Transverse colon (tissue), 4 donors: ENCODE measurements around the gene PPP4R2. TPM values are rescaled to one million over a fixed set of nuclear protein-coding genes. Genes with fewer than 3 reads are reported as not detected.

Source experiments
- DNase-seq: peaks from one replicate; pipeline ENCODE4 v3.0.0-alpha.2; 2019
- H3K27ac ChIP-seq, 4 donors: fragments of 200-600 bp; sonication (generic); 2 replicates each; pipeline ENCODE4 v1.5.1; 2016 to 2018; ENCODE audit warnings: inconsistent platforms in 4 of 4
- H3K27me3 ChIP-seq: fragments of 200-600 bp; sonication (generic); 2 replicates; pipeline ENCODE4 v1.5.1; 2017; ENCODE audit warnings: inconsistent platforms
- H3K36me3 ChIP-seq, 4 donors: fragments of 200-600 bp; sonication (generic); 2 replicates each; pipeline ENCODE4 v1.5.1; 2017 to 2019; ENCODE audit warnings: inconsistent platforms in 4 of 4
- H3K4me1 ChIP-seq, 4 donors: fragments of 200-600 bp; sonication (generic); 2 replicates each; pipeline ENCODE4 v1.5.1; 2017 to 2020; ENCODE audit warnings: inconsistent platforms in 4 of 4
- H3K4me3 ChIP-seq, 4 donors: fragments of 200-600 bp; sonication (generic); 1 replicate in 1 of 4; 2 replicates in 3 of 4; pipeline versions ENCODE4 v1.5.1 to v1.6.1; 2017 to 2019; ENCODE audit warnings: inconsistent platforms in 4 of 4
- H3K9me3 ChIP-seq, 2 donors: fragments of 200-600 bp; sonication (generic); 2 replicates each; pipeline ENCODE4 v1.5.1; 2017 to 2019; ENCODE audit warnings: inconsistent platforms in 2 of 2
- EP300 ChIP-seq: sonication (generic); formaldehyde crosslinking; IDR thresholded peaks from one replicate; pipeline ENCODE4 v1.6.1; 2017; ENCODE audit warnings: antibody characterized with exemption, low read depth
- POLR2A ChIP-seq: fragments of 450-650 bp; IDR thresholded peaks from one replicate; pipeline ENCODE4 v1.6.1; 2016; ENCODE audit warnings: antibody characterized with exemption, mild to moderate bottlenecking, moderate library complexity
- POLR2AphosphoS5 ChIP-seq, 3 donors: sonication (generic); formaldehyde crosslinking; IDR thresholded peaks; one replicate each; pipeline ENCODE4 v1.6.1; 2016; ENCODE audit warnings: antibody characterized with exemption in 3 of 3
- WGBS, 2 donors: methylation state at CpG; one replicate each; pipeline ENCODE4 v1.1.5; 2018; ENCODE audit warnings: low coverage in 1 of 2; 5-methylcytosine and 5-hydroxymethylcytosine counted together
- in situ Hi-C, 4 donors: fragments of 200-750 bp; cut with MboI; loops; one replicate each; pipeline versions ENCODE4 v1.15.0 to v1.15.1; 2017; ENCODE audit warnings: low sequenced_read_pairs in 3 of 4, low pct_ligation_motif_present in 1 of 4, low pct_unique_long_range_greater_than_20kb in 1 of 4
- intact Hi-C: fragments of 100-400 bp; cut with DNase I; formaldehyde crosslinking; loops from one replicate; pipeline ENCODE4 v1.15.1; 2023; ENCODE audit warnings: low total_unique reads
- total RNA-seq, 4 donors: library from RNA; depleted of rRNA; stranded (reverse); fragments of >200 nt; gene quantifications; one replicate each; pipeline ENCODE4 v1.1.0, GENCODE V29; 2016
- TF ChIP-seq, protein P1 (sequence below), 5 experiments: fragments of 200-600 bp in 3 of 5; fragments of 450-650 bp in 2 of 5; sonication (generic) in 3 of 5; IDR thresholded peaks; 1 replicate in 2 of 5; 2 replicates in 3 of 5; pipeline ENCODE4 v1.5.1; 2016 to 2017; ENCODE audit warnings: antibody characterized with exemption in 5 of 5, inconsistent platforms in 3 of 5, mild to moderate bottlenecking in 2 of 5, moderate library complexity in 1 of 5

PPP4R2 gene, protein sequence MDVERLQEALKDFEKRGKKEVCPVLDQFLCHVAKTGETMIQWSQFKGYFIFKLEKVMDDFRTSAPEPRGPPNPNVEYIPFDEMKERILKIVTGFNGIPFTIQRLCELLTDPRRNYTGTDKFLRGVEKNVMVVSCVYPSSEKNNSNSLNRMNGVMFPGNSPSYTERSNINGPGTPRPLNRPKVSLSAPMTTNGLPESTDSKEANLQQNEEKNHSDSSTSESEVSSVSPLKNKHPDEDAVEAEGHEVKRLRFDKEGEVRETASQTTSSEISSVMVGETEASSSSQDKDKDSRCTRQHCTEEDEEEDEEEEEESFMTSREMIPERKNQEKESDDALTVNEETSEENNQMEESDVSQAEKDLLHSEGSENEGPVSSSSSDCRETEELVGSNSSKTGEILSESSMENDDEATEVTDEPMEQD
- 10 to 100 TPM; 14.5 to 55.6 (median 36.9) TPM for total RNA-seq

DNA sequence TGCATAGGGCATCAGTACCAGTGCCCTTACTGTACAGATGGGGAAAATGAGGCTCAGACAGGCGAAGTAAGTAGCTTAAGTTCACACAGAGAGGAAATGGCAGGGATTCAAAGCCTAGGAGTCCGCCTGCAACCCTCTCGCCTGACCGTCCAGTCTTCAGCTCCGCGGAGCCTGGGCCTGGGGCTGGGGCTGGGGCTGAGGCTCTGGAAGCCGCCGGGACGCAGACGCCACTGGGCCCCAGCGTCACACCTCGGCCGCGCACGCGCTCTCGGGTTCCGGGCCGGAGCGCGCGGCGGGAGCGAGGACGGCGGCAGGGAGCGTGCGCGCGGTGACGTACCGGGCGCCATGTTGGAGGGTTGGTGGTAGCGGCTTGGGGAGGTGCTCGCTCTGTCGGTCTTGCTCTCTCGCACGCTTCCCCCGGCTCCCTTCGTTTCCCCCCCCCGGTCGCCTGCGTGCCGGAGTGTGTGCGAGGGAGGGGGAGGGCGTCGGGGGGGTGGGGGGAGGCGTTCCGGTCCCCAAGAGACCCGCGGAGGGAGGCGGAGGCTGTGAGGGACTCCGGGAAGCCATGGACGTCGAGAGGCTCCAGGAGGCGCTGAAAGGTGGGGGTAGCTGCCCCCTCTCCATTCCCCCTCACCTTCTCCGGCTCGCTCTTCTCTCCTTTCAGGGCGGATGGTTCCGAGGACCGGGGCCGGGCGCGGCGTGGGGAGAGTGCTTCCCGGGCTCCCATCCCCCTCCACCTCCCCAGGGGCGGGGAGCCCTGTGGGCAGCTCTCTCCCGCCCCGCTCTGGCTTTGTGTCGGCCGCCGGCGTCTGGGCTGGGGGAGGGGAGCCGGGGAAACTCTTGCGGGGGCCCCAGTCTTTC, at the start of gene PPP4R2:
PPP4R2 (plus strand) TSS at position 339 of the 861 bp plus-strand sequence; CDS start at position 566, 227 bp downstream.
- H3K4me1 ChIP-seq: peaks cover 20 to 49% (median 37%) of the 10 kb centered on the region in 4 donors
- H3K4me3 ChIP-seq: peak within 1 kb of the TSS; percentile 74 to 93 (median 76)
- H3K27me3 ChIP-seq: no peaks in the 10 kb centered on the region
- intact Hi-C loops (loop anchor here (5.0 kb wide), 2 partner anchors 149 to 1794 kb away; partner anchors contain the start of gene SHQ1), in situ Hi-C loops (no loop called here)
- peak within 1 kb of the TSS; percentile 96 to 99 (median 98) for H3K27ac ChIP-seq
- 1% methylated on average over 57 of the region's 75 CpGs; no CpG with 5 or more reads in 1 of the 2 donors for WGBS, 2 donors
- DNase-seq: peak; percentile 90
- peaks cover 0 to 12% (median 0%) of the 10 kb centered on the region in 4 donors for H3K36me3 ChIP-seq
- TF ChIP-seq, protein P1, sequence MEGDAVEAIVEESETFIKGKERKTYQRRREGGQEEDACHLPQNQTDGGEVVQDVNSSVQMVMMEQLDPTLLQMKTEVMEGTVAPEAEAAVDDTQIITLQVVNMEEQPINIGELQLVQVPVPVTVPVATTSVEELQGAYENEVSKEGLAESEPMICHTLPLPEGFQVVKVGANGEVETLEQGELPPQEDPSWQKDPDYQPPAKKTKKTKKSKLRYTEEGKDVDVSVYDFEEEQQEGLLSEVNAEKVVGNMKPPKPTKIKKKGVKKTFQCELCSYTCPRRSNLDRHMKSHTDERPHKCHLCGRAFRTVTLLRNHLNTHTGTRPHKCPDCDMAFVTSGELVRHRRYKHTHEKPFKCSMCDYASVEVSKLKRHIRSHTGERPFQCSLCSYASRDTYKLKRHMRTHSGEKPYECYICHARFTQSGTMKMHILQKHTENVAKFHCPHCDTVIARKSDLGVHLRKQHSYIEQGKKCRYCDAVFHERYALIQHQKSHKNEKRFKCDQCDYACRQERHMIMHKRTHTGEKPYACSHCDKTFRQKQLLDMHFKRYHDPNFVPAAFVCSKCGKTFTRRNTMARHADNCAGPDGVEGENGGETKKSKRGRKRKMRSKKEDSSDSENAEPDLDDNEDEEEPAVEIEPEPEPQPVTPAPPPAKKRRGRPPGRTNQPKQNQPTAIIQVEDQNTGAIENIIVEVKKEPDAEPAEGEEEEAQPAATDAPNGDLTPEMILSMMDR (IDR thresholded peaks at IDR 0.05): no peak
- TF ChIP-seq POLR2A (peak; percentile 84), POLR2AphosphoS5 (IDR thresholded peaks at IDR 0.05) (peak; percentile 83 to 97 (median 93)), EP300 (no peak)
- H3K9me3 ChIP-seq: no peaks in the 10 kb centered on the region

DNA sequence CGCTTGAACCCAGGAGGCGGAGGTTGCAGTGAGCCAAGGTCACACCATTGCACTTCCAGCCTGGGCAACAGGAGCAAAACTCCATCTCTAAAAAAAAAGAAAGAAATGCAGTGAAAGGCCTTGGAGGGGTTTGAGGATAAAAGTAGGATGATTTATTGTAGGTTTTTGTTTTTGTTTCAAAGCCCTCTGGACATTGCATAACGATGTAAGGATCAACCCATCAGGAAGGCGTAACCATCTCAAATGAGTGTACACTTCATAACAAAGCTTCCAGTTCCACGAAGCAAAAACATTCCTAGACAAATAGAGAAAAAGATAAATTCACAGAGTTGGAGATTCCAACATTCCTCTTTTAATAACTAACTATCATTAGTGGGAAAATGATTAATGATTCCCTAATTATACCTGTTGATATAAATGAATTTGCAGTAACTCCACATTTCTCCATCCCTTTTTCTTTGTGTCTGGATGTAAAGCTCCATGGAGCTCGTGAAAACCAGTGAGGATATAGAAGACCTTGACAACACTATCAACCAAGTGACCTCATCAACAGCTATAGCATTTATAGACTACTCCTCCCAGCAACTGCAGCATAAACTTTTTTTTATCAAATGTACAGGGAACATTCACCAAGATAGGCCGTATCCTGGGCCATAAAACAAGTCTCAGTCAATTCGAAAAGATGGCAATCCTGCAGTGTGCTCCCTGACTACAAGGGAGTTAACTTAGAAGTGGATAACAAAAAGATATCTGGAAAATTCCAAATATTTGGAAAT, 48.7 kb upstream of the PPP4R2 start:
- in situ Hi-C loops (loop anchor here in 2 of 4 donors (10.0 to 25.0 kb wide), 2 partner anchors 114 to 117 kb away; partner anchors contain the start of gene EBLN2 (in 2 of the 2)), intact Hi-C loops (no loop called here)
- no peak for DNase-seq
- WGBS, 2 donors: 73 to 75% methylated on average over 6 to 8 of the region's 8 CpGs
- peaks cover 0 to 23% (median 2%) of the 10 kb centered on the region in 4 donors for H3K4me1 ChIP-seq
- no peaks in the 10 kb centered on the region for H3K9me3 ChIP-seq
- H3K36me3 ChIP-seq: no peaks in the 10 kb centered on the region
- no peaks in the 10 kb centered on the region for H3K27me3 ChIP-seq
- peak overlapping the region in 3 of 4 donors; percentile 47 to 48 (median 48) for H3K27ac ChIP-seq
- H3K4me3 ChIP-seq: no peak overlapping the region
- TF ChIP-seq POLR2A: no peak
- TF ChIP-seq, protein P1 (IDR thresholded peaks at IDR 0.05): no peak

DNA sequence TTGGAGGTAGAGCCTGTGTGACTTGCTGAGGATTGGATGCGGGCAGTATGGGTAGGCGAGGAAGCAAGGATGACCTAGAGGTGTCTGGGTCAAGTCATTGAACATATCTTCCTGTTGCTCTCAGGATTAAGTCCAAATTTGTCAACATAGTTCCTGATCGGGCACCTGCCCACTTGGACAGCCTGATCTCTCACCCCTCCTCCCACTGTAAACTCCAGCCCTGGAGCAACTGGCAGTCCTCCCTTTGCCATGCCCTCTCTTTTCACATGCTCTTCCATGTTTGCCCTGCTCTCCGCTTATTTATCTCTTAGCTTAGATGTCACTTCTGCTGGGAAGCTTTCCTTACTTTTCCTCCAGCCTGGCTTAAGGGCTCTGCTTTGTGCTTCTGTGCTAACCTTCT, 47.6 kb upstream of the PPP4R2 start:
- in situ Hi-C loops: loop anchor here in 2 of 4 donors (10.0 to 25.0 kb wide), 2 partner anchors 113 to 116 kb away; partner anchors contain the start of gene EBLN2 (in 2 of the 2)
- TF ChIP-seq POLR2A (no peak), EP300 (no peak), POLR2AphosphoS5 (IDR thresholded peaks at IDR 0.05) (no peak)
- TF ChIP-seq, protein P1 (IDR thresholded peaks at IDR 0.05): no peak
- intact Hi-C loops: no loop called here

More for the DNA sequence above, 47.6 kb upstream of the PPP4R2 start:
- Histone ChIP-seq H3K9me3 (no peaks in the 10 kb centered on the region), H3K27ac (peak overlapping the region in 1 of 4 donors; percentile 48), H3K36me3 (no peaks in the 10 kb centered on the region), H3K4me1 (peaks cover 0 to 20% (median 2%) of the 10 kb centered on the region in 4 donors), H3K4me3 (no peak overlapping the region), H3K27me3 (no peaks in the 10 kb centered on the region)
- WGBS, 2 donors: 90 to 91% methylated on average over 2 to 4 of the region's 4 CpGs
- no peak for DNase-seq
